Activated CD8-positive, alpha-beta memory T cell treated with anti-CD3 and anti-CD28 coated beads, Interleukin-2, amount 10 ng/mL, durations not matched to agents 7 days and 5 days (primary cell): ENCODE measurements around the gene NFKB2. TPM values are rescaled to one million over a fixed set of nuclear protein-coding genes. Genes with fewer than 3 reads are reported as not detected.

Experiments used
- microRNA-seq: library from miRNA; unstranded; fragments of <30 nt; microRNA quantifications from one replicate; pipeline ENCODE4 v1.2.0, GENCODE V29; 2022
- total RNA-seq, 2 experiments: library from RNA; stranded (reverse); gene quantifications; one replicate each; pipeline ENCODE4 v1.2.3, GENCODE V29; 2021

NFKB2 gene
- total RNA-seq, 2 experiments from 2014 or later, result 78.1 to 199 TPM

Small RNA genes lying within 50 kb of the gene (microRNA-seq; reads per million reads assigned to microRNA genes)
- gene MIR146B, result 13,604 reads per million, percentile 95 among the genes with 10 or more reads in this experiment

Other genes with a start within 250 kb of the NFKB2 start
- gene NOLC1, start 243.3 kb upstream of the NFKB2 start, total RNA-seq, result 100 to 1,000 TPM; 107 to 149 TPM
- gene ELOVL3, start 169.4 kb upstream of the NFKB2 start, total RNA-seq, result not detected
- not detected for gene PITX3, start 154.2 kb upstream of the NFKB2 start, total RNA-seq
- 10 to 100 TPM; 46.5 to 51.6 TPM for gene GBF1, start 150.2 kb upstream of the NFKB2 start, total RNA-seq
- gene PSD, start 23.1 kb downstream of the NFKB2 start, total RNA-seq, result 1 to 10 TPM; 2.8 to 2.9 TPM
- gene FBXL15, start 25.1 kb downstream of the NFKB2 start, total RNA-seq, result 10 to 100 TPM; 13.5 to 15.2 TPM
- 10 to 100 TPM; 73.5 to 78.2 TPM for gene CUEDC2, start 36.9 kb downstream of the NFKB2 start, total RNA-seq
- under 1 TPM in 1 of 2 experiments, not detected in 1; 0.35 TPM for gene C10orf95, start 55.8 kb downstream of the NFKB2 start, total RNA-seq
- gene ACTR1A, start 107.0 kb downstream of the NFKB2 start, total RNA-seq, result 10 to 100 TPM; 72.2 to 86.7 TPM
- gene SUFU, start 108.3 kb downstream of the NFKB2 start, total RNA-seq, result 10 to 100 TPM in 1 of 2 experiments, 1 to 10 TPM in 1; 9.8 to 12.9 TPM
- gene TRIM8, start 248.8 kb downstream of the NFKB2 start, total RNA-seq, result 10 to 100 TPM; 58.7 to 86.9 TPM